HepG2 (cell line): Measurements from ENCODE around the gene NUP85. TPM values are rescaled to one million over a fixed set of nuclear protein-coding genes. Genes with fewer than 3 reads are reported as not detected.
A peak's percentile ranks its signal among the peaks of the same experiment; 100 is the strongest.

Experiments
- EEA1 ChIP-seq: sonication (generic); formaldehyde crosslinking; IDR thresholded peaks from 2 replicates; pipeline ENCODE4 v1.5.1; 2020; ENCODE audit warnings: mild to moderate bottlenecking, missing genetic modification reagents, borderline replicate concordance
- HNRNPL ChIP-seq: fragments of 200-400 bp; formaldehyde crosslinking; IDR thresholded peaks from 2 replicates; pipeline ENCODE4 v1.6.1; 2017; ENCODE audit warnings: mild to moderate bottlenecking, low read depth, low read length
- HOXD1 ChIP-seq: sonication (generic); formaldehyde crosslinking; IDR thresholded peaks from 2 replicates; pipeline ENCODE4 v1.5.0; 2020; ENCODE audit warnings: missing genetic modification reagents
- KLF12 ChIP-seq: sonication (generic); formaldehyde crosslinking; IDR thresholded peaks from 2 replicates; pipeline ENCODE4 v1.4.0; 2020; ENCODE audit warnings: missing genetic modification reagents, borderline replicate concordance
- NFATC3 ChIP-seq: sonication (generic); formaldehyde crosslinking; IDR thresholded peaks from 2 replicates; pipeline ENCODE4 v1.5.1; 2020; ENCODE audit warnings: mild to moderate bottlenecking, missing genetic modification reagents
- NR1H2 ChIP-seq: sonication (generic); formaldehyde crosslinking; IDR thresholded peaks from 2 replicates; pipeline ENCODE4 v1.8.1; 2022; ENCODE audit warnings: low read depth, missing genetic modification reagents, borderline replicate concordance
- REXO4 ChIP-seq: sonication (generic); formaldehyde crosslinking; IDR thresholded peaks from 2 replicates; pipeline ENCODE4 v1.8.0; 2022; ENCODE audit warnings: missing genetic modification reagents, mild to moderate bottlenecking, borderline replicate concordance
- RFXAP ChIP-seq: sonication (generic); formaldehyde crosslinking; IDR thresholded peaks from 2 replicates; pipeline ENCODE4 v1.4.0; 2020; ENCODE audit warnings: missing genetic modification reagents, borderline replicate concordance
- XRCC5 ChIP-seq: fragments of 200-400 bp; formaldehyde crosslinking; optimal IDR thresholded peaks from 2 replicates; pipeline ENCODE3; 2017; ENCODE audit warnings: mild to moderate bottlenecking, low read length
- ZFX ChIP-seq: sonication (generic); formaldehyde crosslinking; IDR thresholded peaks from 2 replicates; pipeline ENCODE4 v1.4.0; 2020; ENCODE audit warnings: mild to moderate bottlenecking, low read depth, missing genetic modification reagents, moderate library complexity
- ZNF17 ChIP-seq: sonication (generic); formaldehyde crosslinking; IDR thresholded peaks from 2 replicates; pipeline ENCODE4 v1.5.0; 2020; ENCODE audit warnings: mild to moderate bottlenecking, missing genetic modification reagents
- ZNF496 ChIP-seq: sonication (generic); formaldehyde crosslinking; IDR thresholded peaks from 2 replicates; pipeline ENCODE4 v1.8.1; 2023; ENCODE audit warnings: mild to moderate bottlenecking, moderate library complexity, missing genetic modification reagents; ENCODE audit not compliant: insufficient replicate concordance
- ZNF546 ChIP-seq: sonication (generic); formaldehyde crosslinking; conservative IDR thresholded peaks from 2 replicates; pipeline ENCODE4 v1.8.1; 2023; ENCODE audit warnings: mild to moderate bottlenecking, missing genetic modification reagents
- ZNF619 ChIP-seq: sonication (generic); formaldehyde crosslinking; IDR thresholded peaks from 2 replicates; pipeline ENCODE4 v1.4.0; 2020; ENCODE audit warnings: mild to moderate bottlenecking, missing genetic modification reagents
- ZNF652 ChIP-seq: IDR thresholded peaks from 2 replicates; pipeline ENCODE4 v1.6.1; 2016; ENCODE audit warnings: low read depth, borderline replicate concordance
- ZNF773 ChIP-seq: sonication (generic); formaldehyde crosslinking; IDR thresholded peaks from 2 replicates; pipeline ENCODE4 v1.4.0; 2020; ENCODE audit warnings: missing genetic modification reagents, borderline replicate concordance
- ZNF782 ChIP-seq: sonication (generic); formaldehyde crosslinking; IDR thresholded peaks from 2 replicates; pipeline ENCODE4 v1.4.0; 2020; ENCODE audit warnings: missing genetic modification reagents, mild to moderate bottlenecking, borderline replicate concordance
- polyA plus RNA-seq, 8 experiments: library from polyadenylated mRNA; depleted of rRNA in 3 of 8; stranded (reverse) in 7 of 8; unstranded in 1 of 8; fragments of >200 nt; fragmentation: Illumina TruSeq in 4 of 8; extraction: Trizol in 4 of 8; gene quantifications; 2 replicates each; pipeline versions ENCODE4 v1.2.1 to v1.2.3, GENCODE V29; 2011 to 2016; ENCODE audit warnings: low read depth in 4 of 8, missing spikeins in 1 of 8, mixed read lengths in 1 of 8; ENCODE audit not compliant: insufficient read depth in 1 of 8
- total RNA-seq, 5 experiments: library from RNA; depleted of rRNA; stranded (reverse); fragments of >200 nt; fragmentation: Illumina TruSeq; extraction: Trizol; gene quantifications; 2 replicates each; pipeline ENCODE4 v1.2.3, GENCODE V29; 2016; ENCODE audit warnings: low read depth in 1 of 5
- TF ChIP-seq, protein P1 (sequence below): sonication (generic); formaldehyde crosslinking; IDR thresholded peaks from 2 replicates; pipeline ENCODE4 v1.5.1; 2020; ENCODE audit warnings: mild to moderate bottlenecking, missing genetic modification reagents, borderline replicate concordance
- TF ChIP-seq, protein P2 (sequence below): sonication (generic); formaldehyde crosslinking; IDR thresholded peaks from 2 replicates; pipeline ENCODE4 v1.8.0; 2022; ENCODE audit warnings: mild to moderate bottlenecking, missing genetic modification reagents, moderate library complexity
- TF ChIP-seq, protein P3 (sequence below): IDR thresholded peaks from 2 replicates; pipeline ENCODE4 v1.6.1; 2016; ENCODE audit warnings: low read depth

NUP85 gene
- total and polyA plus RNA-seq, 2 of the 13 experiments (the other 11 are each of a cell fraction or from before 2014, with no cell fraction given) = 89.1 to 124 TPM

DNA sequence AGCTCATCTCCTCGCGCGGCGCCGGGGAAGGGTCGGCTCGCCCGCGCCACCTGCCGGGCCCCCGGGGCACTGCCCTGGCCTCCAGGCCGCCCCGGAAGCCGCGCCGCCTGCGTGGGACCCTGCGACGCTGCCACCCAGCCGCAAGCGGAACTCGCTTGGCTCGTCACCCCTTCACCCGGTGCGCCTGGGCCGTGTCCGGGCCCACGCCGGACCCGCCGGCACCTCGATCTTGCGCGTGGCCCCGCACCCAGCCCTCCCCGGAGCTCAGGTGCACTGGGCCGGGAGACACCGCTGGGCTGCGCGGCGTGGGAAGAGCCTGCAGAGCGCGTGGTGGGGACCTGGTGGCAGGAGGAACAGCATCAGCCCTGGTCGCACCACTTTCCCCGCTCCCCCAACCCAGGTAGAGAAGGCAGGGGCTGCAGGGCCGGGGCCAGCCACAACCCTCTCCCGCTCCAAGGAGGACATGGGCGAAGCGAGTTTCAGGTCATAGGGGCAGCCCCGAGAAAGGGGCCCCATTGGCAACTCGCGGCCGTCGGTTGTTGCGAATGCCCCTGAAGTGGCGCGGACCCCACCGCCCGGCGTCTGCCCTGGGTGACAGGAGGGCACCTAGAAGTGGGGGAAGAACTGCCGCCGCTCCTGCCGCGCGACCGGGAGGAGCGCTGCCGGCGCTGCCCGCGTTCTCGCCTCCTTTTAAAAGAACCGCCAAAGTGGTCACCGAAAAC is 65.9 kb downstream of the NUP85 start (continued):
- TF ChIP-seq REXO4 (CRISPR knock-in tag) = peak; percentile 50; the same call in 1 of the 2 replicates
- no peak for TF ChIP-seq RFXAP (CRISPR knock-in tag)
- peak; percentile 30 for TF ChIP-seq XRCC5
- TF ChIP-seq, protein P1, sequence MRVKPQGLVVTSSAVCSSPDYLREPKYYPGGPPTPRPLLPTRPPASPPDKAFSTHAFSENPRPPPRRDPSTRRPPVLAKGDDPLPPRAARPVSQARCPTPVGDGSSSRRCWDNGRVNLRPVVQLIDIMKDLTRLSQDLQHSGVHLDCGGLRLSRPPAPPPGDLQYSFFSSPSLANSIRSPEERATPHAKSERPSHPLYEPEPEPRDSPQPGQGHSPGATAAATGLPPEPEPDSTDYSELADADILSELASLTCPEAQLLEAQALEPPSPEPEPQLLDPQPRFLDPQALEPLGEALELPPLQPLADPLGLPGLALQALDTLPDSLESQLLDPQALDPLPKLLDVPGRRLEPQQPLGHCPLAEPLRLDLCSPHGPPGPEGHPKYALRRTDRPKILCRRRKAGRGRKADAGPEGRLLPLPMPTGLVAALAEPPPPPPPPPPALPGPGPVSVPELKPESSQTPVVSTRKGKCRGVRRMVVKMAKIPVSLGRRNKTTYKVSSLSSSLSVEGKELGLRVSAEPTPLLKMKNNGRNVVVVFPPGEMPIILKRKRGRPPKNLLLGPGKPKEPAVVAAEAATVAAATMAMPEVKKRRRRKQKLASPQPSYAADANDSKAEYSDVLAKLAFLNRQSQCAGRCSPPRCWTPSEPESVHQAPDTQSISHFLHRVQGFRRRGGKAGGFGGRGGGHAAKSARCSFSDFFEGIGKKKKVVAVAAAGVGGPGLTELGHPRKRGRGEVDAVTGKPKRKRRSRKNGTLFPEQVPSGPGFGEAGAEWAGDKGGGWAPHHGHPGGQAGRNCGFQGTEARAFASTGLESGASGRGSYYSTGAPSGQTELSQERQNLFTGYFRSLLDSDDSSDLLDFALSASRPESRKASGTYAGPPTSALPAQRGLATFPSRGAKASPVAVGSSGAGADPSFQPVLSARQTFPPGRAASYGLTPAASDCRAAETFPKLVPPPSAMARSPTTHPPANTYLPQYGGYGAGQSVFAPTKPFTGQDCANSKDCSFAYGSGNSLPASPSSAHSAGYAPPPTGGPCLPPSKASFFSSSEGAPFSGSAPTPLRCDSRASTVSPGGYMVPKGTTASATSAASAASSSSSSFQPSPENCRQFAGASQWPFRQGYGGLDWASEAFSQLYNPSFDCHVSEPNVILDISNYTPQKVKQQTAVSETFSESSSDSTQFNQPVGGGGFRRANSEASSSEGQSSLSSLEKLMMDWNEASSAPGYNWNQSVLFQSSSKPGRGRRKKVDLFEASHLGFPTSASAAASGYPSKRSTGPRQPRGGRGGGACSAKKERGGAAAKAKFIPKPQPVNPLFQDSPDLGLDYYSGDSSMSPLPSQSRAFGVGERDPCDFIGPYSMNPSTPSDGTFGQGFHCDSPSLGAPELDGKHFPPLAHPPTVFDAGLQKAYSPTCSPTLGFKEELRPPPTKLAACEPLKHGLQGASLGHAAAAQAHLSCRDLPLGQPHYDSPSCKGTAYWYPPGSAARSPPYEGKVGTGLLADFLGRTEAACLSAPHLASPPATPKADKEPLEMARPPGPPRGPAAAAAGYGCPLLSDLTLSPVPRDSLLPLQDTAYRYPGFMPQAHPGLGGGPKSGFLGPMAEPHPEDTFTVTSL = no peak; the same call in 1 of the 2 replicates
- peak; percentile 84 for TF ChIP-seq ZFX (CRISPR knock-in tag)
- TF ChIP-seq, protein P2, sequence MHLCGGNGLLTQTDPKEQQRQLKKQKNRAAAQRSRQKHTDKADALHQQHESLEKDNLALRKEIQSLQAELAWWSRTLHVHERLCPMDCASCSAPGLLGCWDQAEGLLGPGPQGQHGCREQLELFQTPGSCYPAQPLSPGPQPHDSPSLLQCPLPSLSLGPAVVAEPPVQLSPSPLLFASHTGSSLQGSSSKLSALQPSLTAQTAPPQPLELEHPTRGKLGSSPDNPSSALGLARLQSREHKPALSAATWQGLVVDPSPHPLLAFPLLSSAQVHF (CRISPR knock-in tag) = peak; percentile 70
- peak; percentile 93 for TF ChIP-seq NR1H2 (CRISPR knock-in tag)
- no peak for TF ChIP-seq ZNF619 (CRISPR knock-in tag)
- TF ChIP-seq NFATC3 (CRISPR knock-in tag) = 0 out of 2 replicates have a peak, but pooled peaks have one; percentile 80
- TF ChIP-seq ZNF546 (CRISPR knock-in tag) = peak; percentile 96
- peak; percentile 68; the same call in 1 of the 2 replicates for TF ChIP-seq ZNF773 (CRISPR knock-in tag)
- peak; percentile 75; the same call in 1 of the 2 replicates for TF ChIP-seq KLF12 (CRISPR knock-in tag)
- TF ChIP-seq, protein P3, sequence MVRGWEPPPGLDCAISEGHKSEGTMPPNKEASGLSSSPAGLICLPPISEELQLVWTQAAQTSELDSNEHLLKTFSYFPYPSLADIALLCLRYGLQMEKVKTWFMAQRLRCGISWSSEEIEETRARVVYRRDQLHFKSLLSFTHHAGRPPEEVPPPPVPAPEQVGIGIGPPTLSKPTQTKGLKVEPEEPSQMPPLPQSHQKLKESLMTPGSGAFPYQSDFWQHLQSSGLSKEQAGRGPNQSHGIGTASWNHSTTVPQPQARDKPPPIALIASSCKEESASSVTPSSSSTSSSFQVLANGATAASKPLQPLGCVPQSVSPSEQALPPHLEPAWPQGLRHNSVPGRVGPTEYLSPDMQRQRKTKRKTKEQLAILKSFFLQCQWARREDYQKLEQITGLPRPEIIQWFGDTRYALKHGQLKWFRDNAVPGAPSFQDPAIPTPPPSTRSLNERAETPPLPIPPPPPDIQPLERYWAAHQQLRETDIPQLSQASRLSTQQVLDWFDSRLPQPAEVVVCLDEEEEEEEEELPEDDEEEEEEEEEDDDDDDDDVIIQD (CRISPR knock-in tag) = no peak
- TF ChIP-seq HNRNPL = 0 out of 2 replicates have a peak, but pooled peaks have one; percentile 48
- no peak for TF ChIP-seq ZNF17
- peak; percentile 28; the same call in 1 of the 2 replicates for TF ChIP-seq HOXD1 (CRISPR knock-in tag)
- TF ChIP-seq EEA1 (CRISPR knock-in tag) = no peak
- TF ChIP-seq ZNF782 (CRISPR knock-in tag) = peak; percentile 91; the same call in 1 of the 2 replicates
- TF ChIP-seq ZNF652 (CRISPR knock-in tag) = no peak
- no peak for TF ChIP-seq ZNF496 (CRISPR knock-in tag)
